ENCODE results near the gene KIAA0408.
"Not testable (repeated sequence)": the region's sequence is repeated elsewhere in the genome, so short reads cannot be mapped to it uniquely, and the experiment has no call there.

The KIAA0408 gene

DNA sequence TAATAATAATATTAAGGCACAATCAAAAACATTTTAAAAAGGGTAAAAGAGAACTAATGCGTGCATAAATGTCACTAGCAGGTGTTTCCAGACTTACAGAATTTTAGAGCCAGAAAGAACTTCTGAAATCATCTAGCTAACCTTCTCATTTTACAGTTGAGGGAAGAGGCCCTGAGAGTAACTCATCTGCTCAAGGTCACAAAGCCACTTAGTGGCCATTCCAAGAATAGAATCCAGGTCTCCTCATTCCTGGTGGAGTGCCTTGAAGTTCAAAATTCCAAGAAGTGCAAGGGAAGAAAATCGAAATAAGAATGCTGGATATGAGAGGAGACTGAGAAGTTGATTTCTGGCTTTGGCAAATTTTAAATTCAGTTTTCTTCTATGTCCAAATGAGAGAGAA is 3.2 kb upstream of the KIAA0408 start:
- no peak for DNase-seq

DNA sequence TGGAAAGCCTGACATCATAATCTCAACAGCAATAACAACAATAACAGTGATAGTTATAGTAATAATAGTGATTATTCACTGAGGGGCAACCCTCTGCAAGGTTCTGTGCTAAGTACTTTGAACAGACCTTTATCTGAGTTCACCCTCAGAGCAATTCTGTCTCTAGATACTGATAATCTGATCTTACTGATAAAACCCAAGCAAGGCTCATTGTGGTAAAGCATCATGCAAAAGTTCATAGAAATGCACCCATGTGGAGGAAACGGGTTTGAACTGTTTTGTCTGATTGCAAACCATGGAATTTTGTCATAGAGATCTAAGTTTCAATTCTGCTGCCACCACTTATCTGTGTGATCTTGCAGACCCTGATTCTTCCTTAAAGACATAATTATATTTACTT is 1.3 kb upstream of the KIAA0408 start:
- no peak for DNase-seq

DNA sequence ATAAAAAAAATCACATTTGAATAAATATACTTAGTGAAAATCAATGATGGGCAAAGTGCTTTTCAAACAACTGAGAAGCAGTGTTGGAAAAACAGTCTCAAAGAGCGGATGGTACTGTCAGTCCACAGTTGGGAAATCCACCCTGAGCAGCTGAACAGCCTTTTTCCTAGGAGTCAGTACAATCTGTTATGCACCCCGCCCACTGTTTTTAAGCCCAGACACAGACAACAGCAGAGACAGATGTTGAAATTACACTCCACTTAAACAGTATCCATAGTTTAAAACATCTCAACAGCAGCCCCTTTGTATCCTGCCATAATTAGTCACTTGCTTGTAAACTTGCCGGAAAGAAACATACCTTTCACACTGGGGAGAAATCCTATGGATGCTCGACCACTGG is 372 bp downstream of the KIAA0408 start:
- DNase-seq: no peak

DNA sequence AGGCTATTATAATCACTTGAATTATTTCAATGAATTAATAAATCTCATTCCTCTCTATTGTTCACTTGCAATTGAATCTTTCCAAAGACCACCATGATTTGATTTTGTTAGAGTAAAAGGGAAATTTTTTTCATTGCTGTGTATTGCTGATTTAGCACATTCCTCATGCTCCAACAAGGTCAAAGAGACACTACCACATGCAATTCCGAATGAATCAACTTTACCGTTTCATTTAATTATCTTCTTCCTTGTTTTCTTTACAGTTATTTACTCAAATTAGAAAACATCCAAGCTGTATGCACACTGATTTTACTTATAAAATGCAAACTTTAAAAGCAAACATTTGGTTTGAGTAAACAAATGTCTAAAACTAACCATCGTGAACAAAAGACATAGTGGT is 967 bp downstream of the KIAA0408 start:
- DNase-seq: no peak

DNA sequence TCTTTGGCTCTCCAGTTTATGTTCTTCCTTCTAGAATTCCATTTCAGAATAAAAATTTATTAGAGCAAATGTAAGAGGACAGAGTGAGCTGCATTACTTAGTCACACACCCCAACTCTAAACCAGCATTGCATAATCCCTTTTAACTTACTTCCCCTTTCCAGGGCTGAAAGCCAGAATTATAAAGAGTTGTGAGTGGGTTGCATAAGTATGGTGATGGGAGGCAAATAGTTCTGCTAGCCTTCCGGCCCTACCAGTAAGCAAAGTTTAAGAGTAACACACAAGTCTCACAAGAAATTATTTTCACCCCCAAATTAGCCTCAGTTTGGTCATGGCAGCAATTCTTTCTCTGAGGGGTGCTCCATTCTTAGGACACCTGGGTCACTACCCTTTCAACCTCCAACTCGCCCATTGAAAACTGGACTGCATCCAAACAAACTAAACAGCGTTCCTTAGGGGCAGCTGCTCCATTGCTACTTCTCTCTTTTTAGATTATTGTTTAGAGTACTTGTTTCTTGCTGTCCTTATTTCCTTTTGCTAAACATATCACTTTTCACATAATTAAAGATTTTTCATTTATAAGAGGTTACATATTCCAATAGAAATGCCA is 1.6 kb downstream of the KIAA0408 start:
- DNase-seq: no peak

DNA sequence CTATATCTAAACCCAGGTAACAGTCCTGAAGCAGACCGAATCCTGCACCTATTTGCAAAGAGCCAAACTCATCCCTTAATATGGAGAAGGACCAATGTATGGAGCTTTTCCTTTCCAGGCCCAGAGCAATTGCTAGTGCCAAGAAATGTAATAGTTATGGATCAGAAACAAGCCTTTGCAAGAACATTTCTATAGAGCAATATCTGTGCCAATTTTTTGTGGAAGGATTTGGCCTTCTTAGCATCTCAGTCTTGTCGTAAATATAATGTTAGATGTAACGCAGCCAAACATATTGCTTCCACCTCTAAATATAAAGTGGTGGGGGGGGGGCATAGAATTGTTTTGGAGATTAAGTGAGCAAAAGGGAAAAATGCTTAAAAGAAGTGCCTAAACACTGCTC is 2.7 kb downstream of the KIAA0408 start:
- DNase-seq: no peak

DNA sequence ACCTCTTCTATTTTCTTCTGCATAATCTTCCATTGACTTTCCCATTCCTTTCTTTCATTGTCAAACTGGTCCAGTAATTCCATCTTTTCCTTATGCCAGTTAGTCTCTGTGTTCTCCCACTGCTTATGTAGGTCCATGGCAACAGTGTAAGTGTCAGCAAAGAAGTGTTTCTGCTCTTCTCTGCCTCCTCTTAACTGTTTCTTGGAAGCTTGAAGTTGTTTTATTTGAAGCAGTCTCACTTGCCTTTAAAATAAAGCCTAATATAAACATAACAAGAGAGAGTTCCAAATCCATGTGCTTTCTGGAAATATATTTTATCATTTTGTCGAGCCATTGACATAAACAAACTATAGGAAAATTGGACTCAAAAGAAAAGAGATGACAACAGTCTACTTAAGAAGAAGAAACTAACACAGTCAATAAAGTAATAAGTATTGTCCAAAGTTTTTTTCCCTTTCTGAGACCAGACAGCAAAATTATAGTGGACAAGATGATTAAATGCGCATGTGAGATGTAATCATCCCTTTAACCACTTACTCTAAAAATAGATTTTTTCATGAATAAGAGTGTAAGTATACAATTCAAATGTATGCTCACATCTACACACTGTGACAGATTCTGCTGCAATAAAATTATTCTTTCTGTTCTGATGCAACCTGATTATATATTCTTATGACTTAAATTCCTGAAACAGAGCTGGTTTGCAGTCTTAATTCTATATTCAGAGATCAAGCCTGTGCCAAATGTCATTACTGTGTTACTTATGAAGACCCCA is 5.2 kb downstream of the KIAA0408 start:
- DNase-seq: no peak

DNA sequence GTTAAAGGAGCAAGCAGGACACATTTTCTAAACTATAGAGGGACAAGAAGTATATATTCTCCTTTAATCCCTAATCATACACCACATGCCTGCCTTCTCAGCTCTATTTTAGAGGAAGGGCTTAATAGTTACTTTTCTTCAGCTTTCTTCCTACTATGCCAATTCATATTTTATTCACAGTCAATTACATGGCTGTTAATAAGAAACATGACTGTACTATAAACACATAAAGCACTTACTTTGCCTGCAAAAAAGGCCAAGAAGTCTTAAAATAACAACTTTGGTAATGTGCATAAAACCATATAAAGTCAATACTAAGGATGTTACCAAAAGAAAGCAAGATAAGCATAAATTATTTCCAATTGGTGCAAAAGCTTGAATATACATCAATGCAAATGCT is 6.4 kb downstream of the KIAA0408 start:
- DNase-seq: no peak

DNA sequence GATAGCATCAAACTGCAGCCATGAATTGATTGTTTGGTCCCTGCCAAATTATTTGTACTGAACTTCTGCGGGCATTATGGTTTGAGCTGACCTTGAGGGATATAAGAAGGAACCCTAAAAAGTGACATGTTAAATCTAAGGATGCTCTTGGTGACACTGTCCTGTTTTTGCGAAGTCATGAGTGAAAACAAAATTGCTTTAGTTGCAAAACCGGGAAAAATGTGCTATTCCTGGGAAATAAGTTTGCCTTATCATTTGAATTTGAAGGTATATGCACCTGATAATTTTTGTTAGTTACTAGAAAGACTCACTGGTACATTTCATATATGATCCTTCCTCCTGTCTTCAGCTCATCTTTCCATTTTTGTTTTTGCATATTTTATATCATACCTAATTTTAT is 7.8 kb downstream of the KIAA0408 start:
- no peak for DNase-seq

DNA sequence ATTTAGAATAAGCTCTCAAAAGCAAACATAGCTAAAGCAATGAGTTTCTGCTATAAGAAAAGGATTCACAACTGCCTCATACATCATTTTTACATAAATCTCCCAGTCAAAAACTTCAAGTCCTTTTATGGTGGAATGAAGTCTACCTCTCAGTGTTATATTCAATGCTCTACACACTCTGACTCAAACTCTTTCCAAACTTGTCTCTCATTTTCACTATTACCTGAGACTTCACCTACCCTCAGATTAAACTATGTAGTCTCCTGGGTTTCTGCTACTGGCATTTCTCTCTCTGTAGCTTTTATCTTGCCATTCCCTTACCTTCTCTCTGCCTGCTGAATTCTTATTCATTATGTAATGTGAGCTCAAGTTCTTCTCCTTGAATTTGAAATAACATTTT is 11.4 kb downstream of the KIAA0408 start:
- DNase-seq: no peak

DNA sequence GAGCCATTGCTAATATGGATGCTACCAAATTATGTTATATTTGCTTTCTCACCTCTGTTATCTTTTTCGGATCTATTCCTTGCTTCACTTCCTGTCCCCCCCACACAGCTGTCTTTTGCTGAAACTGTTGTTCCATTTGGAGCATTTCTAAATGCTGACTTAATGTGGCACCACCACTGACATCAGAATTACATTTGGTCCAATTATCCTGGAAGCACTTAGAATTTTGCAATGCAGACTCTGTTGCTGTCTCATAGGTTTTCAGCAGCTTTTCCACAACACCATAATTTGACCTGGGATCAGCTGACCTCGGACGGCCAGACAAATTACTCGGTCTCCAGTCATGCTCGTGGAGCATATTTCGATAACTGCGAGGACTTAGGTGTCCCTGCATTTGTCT is 12.8 kb downstream of the KIAA0408 start:
- no peak for DNase-seq

DNA sequence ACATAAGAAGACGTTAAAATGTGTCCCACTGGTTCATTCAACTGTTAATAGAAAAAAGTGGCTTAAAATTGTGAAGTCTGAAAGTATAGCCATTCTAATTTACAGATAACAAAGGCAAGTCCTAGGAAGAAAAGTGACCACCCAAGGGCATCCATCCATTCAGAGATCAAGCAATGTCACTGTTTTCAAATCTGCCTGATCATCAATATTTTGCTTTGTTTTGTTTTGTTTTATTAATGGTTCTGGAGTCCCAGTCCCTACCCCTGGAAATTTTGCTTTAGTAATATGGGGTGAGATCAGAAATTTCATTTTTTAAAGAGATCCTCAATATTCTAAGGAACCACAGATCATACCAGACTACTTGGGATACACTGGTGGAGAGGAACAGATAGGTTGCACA is 17.3 kb downstream of the KIAA0408 start:
- no peak for DNase-seq

DNA sequence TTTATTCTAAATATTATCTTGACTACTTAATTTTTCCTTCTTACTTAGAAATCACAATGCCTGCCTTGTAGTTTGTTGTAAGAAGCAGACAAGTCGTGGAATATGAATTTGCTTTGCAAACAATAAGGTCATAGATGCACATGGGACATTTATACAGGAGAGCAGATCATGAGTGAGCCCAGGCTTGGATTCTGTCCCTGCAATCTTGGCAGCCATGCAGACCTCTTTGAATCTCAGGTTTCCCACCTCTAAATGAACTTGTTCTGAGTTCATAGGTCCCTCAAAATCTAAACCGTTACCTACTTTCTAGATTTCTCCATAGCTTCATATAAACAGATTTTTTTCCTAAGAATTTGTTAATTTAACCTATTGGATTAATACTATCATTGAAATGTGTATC is 19.5 kb downstream of the KIAA0408 start:
- DNase-seq: no peak

DNA sequence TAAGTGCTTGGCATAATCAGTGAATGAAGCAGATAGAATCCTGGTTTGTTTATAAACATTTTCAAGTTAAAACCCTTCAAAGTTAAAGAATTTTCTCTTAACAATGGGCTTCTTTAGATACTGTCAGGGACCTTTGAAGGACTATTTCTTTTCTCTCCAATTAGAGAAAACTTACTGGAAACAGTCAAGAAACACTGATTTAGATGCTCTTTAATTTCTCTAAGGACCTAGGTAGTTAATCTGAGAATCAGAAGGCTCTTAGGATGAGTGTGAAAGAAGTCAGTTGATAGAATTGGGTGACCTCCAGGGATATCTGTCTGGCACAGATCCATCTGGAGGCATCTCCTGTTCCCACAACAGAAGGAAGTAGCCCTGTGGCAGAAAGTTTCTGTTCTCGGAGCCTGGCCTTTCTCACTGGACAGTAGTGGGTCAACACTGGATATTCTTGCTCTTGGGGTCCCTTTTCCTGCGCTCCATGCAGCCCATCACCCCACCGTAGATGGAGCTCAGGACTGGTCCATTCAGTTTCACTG is 22.5 kb downstream of the KIAA0408 start:
- DNase-seq: no peak

DNA sequence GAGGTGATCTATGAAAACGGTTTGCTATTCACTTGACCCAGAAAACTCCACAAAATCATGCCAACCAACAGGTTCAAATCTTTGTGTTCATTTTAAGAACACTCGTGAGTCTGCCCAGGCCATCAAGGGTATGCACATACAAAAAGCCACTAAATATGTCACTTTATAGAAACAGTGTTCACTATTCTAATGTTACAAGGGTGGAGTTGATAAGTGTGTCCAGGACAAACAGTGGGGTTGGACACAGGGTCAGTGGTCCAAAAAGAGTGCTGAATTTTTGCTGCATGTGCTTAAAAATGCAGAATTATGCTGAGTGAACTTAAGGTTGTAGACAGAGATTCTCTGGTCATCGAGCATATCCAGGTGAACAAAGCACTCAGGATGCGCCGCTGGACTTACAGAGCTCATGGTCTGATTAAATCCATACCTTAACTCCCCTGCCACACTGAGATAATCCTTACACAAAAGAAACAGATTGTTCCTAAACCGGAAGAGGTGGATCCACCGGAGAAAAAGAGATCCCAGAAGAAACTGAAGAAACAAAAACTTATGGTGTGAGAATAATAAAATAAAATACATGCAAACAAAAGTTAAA is 23.5 kb downstream of the KIAA0408 start:
- no peak for DNase-seq

DNA sequence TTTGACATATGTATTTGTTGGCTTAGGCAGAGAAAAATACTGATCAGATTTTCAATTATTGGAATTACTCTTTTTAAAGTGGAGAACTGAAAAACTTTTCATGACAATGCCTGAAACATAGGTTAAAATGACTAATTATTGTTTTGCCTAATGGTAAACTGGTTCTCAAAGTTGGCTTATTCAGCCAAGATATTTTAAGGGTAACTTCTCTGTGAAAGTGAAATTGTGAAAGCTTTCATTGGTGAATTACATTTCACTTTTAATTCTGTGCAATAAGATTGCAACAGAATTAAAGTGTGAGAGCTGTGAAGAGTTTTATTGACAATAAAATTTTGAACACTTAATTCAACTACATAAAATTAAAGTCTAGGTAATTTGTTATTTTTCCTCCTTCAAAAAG is 24.5 kb downstream of the KIAA0408 start:
- no peak for DNase-seq

DNA sequence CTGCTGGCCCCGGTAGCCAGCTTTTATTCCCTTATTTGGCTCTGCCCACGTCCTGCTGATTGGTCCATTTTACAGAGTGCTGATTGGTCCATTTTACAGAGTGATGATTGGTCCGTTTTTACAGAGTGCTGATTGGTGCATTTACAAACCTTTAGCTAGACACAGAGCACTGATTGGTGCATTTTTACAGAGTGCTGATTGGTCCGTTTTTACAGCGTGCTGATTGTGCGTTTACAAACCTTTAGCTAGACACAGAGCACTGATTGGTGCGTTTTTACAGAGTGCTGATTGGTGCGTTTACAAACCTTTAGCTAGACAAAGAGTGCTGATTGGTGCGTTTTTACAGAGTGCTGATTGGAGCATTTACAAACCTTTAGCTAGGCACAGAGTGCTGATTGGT is 30.6 kb downstream of the KIAA0408 start:
- DNase-seq: not testable (repeated sequence)

DNA sequence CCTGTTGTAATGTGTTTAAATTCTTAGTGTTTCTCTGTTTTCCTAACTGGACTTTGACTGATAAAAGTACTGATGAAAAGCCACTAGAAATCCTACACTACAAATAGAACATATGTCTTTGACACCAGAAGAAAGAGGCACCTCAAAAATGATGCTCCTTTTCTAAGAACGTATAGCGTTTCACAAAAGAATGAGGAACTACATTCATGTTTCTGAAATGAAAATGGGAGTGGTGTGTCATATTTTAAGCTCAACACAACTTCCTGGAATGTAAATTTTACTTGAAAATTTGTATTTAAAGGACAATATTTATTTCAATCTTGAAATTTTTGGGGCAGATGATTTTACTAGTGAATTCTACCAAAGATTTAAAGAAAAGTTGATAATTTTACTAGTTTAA is 35.3 kb downstream of the KIAA0408 start:
- DNase-seq: no peak

DNA sequence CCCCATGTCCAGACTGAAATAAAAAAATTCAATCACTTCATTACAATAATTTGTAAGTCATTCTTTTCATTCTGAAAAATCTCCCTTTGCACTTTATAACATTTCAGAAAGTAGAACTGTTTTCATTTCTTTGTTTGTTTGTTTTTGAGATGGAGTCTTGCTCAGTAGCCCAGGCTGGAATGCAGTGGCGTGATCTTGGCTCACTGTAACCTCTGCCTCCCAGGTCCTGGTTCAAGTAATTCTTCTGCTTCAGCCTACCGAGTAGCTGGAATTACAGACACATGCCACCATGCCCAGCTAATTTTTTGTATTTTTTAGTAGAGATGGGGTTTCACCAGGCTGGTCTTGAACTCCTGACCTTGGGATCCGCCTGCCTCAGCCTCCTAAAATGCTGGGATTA is 38.0 kb downstream of the KIAA0408 start:
- DNase-seq: not testable (repeated sequence)

DNA sequence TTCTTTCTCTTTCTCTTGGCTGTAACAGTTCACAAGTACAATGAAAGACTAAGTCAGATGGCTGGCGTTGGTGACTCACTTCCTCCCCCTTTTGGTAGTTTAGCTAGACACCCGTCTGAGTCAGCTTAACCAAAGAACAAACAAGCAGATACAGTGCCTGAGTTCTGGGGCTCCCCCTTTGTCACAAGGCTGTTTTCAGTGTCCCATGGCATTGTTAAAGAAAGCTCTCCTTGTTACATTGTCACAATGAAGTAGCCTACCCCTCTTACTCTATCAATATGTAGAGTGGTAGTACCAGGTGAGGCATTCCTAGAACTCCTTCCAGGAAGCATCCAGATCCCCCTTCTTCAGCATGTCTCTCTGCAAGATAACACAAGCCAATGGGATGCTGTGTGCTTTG is 38.6 kb downstream of the KIAA0408 start:
- peak; percentile 42 for DNase-seq

DNA sequence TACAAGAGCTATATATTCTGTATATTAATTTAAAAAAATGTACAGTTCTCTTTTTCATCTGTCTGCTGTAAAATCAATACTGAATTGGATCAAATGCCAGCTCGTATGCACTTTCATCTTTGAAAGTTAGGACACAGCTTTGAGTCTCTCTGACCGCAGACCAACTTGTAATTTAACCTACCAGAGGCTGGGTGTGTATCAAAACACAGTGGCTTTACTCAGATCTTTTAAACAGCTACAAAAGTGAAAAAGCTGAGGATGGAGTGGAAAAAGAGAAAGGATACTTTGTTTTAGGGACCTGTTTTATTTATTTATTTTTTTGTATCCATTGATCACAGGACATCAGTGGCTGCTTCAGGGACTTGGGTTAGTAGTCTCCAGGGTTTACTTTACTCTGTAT is 44.1 kb downstream of the KIAA0408 start:
- DNase-seq: no peak

DNA sequence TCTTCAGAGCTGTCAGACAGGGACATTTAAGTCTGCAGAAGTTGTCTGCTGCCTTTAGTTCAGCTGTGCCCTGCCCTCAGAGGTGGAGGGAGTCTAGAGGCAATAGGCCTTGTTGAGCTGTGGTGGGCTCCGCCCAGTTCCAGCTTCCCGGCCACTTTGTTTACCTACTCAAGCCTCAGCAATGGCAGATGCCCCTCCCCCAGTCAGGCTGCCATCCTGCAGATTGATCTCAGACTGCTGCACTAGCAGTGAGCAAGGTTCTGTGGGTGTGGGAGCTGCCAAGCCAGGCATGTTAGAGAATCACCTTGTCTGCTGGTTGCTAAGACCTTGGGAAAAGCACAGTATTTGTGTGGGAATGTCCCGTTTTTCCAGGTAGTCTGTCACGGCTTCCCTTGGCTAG is 46.1 kb downstream of the KIAA0408 start:
- not testable (repeated sequence) for DNase-seq

DNA sequence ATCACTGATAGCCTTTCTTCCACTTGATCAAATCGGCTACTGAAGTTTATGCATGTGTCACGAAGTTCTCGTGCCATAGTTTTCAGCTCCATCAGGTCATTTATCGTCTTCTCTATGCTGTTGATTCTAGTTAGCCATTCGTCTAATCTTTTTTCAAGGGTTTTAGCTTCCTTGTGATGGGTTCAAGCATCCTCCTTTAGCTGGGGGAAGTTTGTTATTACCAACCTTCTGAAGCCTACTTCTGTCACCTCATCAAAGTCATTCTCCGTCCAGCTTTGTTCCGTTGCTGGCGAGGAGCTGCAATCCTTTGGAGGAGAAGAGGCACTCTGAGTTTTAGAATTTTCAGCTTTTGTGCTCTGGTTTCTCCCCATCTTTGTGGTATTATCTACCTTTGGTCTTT is 47.2 kb downstream of the KIAA0408 start:
- not testable (repeated sequence) for DNase-seq

Measured in T1000 (cell line).